ENCODE results near the gene DAAM1.

Gene DAAM1

GRCh38 chr14:59202031-59202430 lies 13.6 kb downstream of the DAAM1 start:
- Histone ChIP-seq H2BK12ac (ENCODE audit: low read length in 2 of 2) (no peak overlapping the region), H2BK15ac (ENCODE audit: low read depth, poor library complexity, severe bottlenecking) (no peak overlapping the region), H3K23ac (ENCODE audit: low read length in 2 of 2) (no peak overlapping the region), H3K4me3 (ENCODE audit: insufficient read depth in 1 of 2, low read depth in 1 of 2, low read length in 2 of 2) (no peak overlapping the region), H3K36me3 (ENCODE audit: control insufficient read depth in 1 of 2, insufficient read depth in 2 of 2, low read depth in 1 of 2, low read length in 2 of 2) (no peaks in the 10 kb centered on the region), H2AFZ (ENCODE audit: low read depth, low read length) (no peak overlapping the region), H4K8ac (ENCODE audit: low read length) (no peak overlapping the region), H3K14ac (ENCODE audit: low read length in 2 of 2) (no peak overlapping the region), H3K4me1 (ENCODE audit: control insufficient read depth, insufficient read depth, low read depth, low read length) (no peaks in the 10 kb centered on the region), H2BK5ac (ENCODE audit: low read depth, low read length, poor library complexity, severe bottlenecking) (no peak overlapping the region), H3K9me3 (ENCODE audit: control insufficient read depth, low read length) (no peaks in the 10 kb centered on the region), H3K4me2 (ENCODE audit: low read length, poor library complexity, severe bottlenecking) (no peak overlapping the region), H4K91ac (ENCODE audit: low read length) (no peak overlapping the region), H3K4ac (ENCODE audit: low read depth in 1 of 2, low read length in 2 of 2) (no peak overlapping the region), H2BK120ac (ENCODE audit: low read depth, low read length) (no peak overlapping the region), H3K27ac (ENCODE audit: low read length, poor library complexity, severe bottlenecking) (no peak overlapping the region), H3K79me1 (replicated peaks; ENCODE audit: low read length, poor library complexity, severe bottlenecking) (peaks cover 25% of the 10 kb centered on the region), H3K9ac (ENCODE audit: low read length) (no peak overlapping the region), H3K27me3 (ENCODE audit: control insufficient read depth in 1 of 2, insufficient read depth in 1 of 2, low read length in 2 of 2) (no peaks in the 10 kb centered on the region), H2AK5ac (ENCODE audit: low read length, severe bottlenecking) (no peak overlapping the region), H3K18ac (ENCODE audit: low read depth in 1 of 2, low read length in 2 of 2) (no peak overlapping the region)
- DNase-seq = no peak
- 86% methylated on average over 4 of the region's 4 CpGs for WGBS

GRCh38 chr14:59204305-59204704 lies 15.8 kb downstream of the DAAM1 start:
- no peak overlapping the region for H3K4ac ChIP-seq (ENCODE audit: low read depth in 1 of 2, low read length in 2 of 2)
- H2AK5ac ChIP-seq (ENCODE audit: low read length, severe bottlenecking) = no peak overlapping the region
- no peaks in the 10 kb centered on the region for H3K4me1 ChIP-seq (ENCODE audit: control insufficient read depth, insufficient read depth, low read depth, low read length)
- H2AFZ ChIP-seq (ENCODE audit: low read depth, low read length) = no peak overlapping the region
- H3K4me2 ChIP-seq (ENCODE audit: low read length, poor library complexity, severe bottlenecking) = no peak overlapping the region
- no peak overlapping the region for H3K27ac ChIP-seq (ENCODE audit: low read length, poor library complexity, severe bottlenecking)
- H3K9me3 ChIP-seq (ENCODE audit: control insufficient read depth, low read length) = no peaks in the 10 kb centered on the region
- no peak overlapping the region for H4K91ac ChIP-seq (ENCODE audit: low read length)
- no peak overlapping the region for H3K9ac ChIP-seq (ENCODE audit: low read length)
- no peak overlapping the region for H2BK5ac ChIP-seq (ENCODE audit: low read depth, low read length, poor library complexity, severe bottlenecking)
- peak overlapping the region in 1 of 2 experiments; percentile 16 for H3K18ac ChIP-seq (ENCODE audit: low read depth in 1 of 2, low read length in 2 of 2)
- 93% methylated on average over 1 of the region's 2 CpGs for WGBS
- H3K14ac ChIP-seq (ENCODE audit: low read length in 2 of 2) = no peak overlapping the region
- H3K23ac ChIP-seq (ENCODE audit: low read length in 2 of 2) = no peak overlapping the region
- DNase-seq = no peak
- peak overlapping the region in 1 of 2 experiments; percentile 42 for H2BK12ac ChIP-seq (ENCODE audit: low read length in 2 of 2)
- H2BK15ac ChIP-seq (ENCODE audit: low read depth, poor library complexity, severe bottlenecking) = no peak overlapping the region
- peaks cover 22% of the 10 kb centered on the region for H3K79me1 ChIP-seq (replicated peaks; ENCODE audit: low read length, poor library complexity, severe bottlenecking)
- H3K27me3 ChIP-seq (ENCODE audit: control insufficient read depth in 1 of 2, insufficient read depth in 1 of 2, low read length in 2 of 2) = no peaks in the 10 kb centered on the region
- H2BK120ac ChIP-seq (ENCODE audit: low read depth, low read length) = no peak overlapping the region
- H3K36me3 ChIP-seq (ENCODE audit: control insufficient read depth in 1 of 2, insufficient read depth in 2 of 2, low read depth in 1 of 2, low read length in 2 of 2) = no peaks in the 10 kb centered on the region
- no peak overlapping the region for H3K4me3 ChIP-seq (ENCODE audit: insufficient read depth in 1 of 2, low read depth in 1 of 2, low read length in 2 of 2)
- peak overlapping the region; percentile 49 for H4K8ac ChIP-seq (ENCODE audit: low read length)

- Histone ChIP-seq H3K36me3 (ENCODE audit: control insufficient read depth in 1 of 2, insufficient read depth in 2 of 2, low read depth in 1 of 2, low read length in 2 of 2) (no peaks in the 10 kb centered on the region), H3K4ac (ENCODE audit: low read depth in 1 of 2, low read length in 2 of 2) (no peak overlapping the region), H3K4me1 (ENCODE audit: control insufficient read depth, insufficient read depth, low read depth, low read length) (no peaks in the 10 kb centered on the region), H3K27ac (ENCODE audit: low read length, poor library complexity, severe bottlenecking) (no peak overlapping the region), H3K9ac (ENCODE audit: low read length) (no peak overlapping the region), H3K14ac (ENCODE audit: low read length in 2 of 2) (no peak overlapping the region), H3K4me2 (ENCODE audit: low read length, poor library complexity, severe bottlenecking) (no peak overlapping the region), H3K18ac (ENCODE audit: low read depth in 1 of 2, low read length in 2 of 2) (no peak overlapping the region), H3K9me3 (ENCODE audit: control insufficient read depth, low read length) (no peaks in the 10 kb centered on the region), H3K23ac (ENCODE audit: low read length in 2 of 2) (no peak overlapping the region), H2BK5ac (ENCODE audit: low read depth, low read length, poor library complexity, severe bottlenecking) (no peak overlapping the region), H2BK15ac (ENCODE audit: low read depth, poor library complexity, severe bottlenecking) (no peak overlapping the region), H2AFZ (ENCODE audit: low read depth, low read length) (no peak overlapping the region), H2AK5ac (ENCODE audit: low read length, severe bottlenecking) (no peak overlapping the region), H4K8ac (ENCODE audit: low read length) (no peak overlapping the region), H4K91ac (ENCODE audit: low read length) (no peak overlapping the region), H3K79me1 (replicated peaks; ENCODE audit: low read length, poor library complexity, severe bottlenecking) (peaks cover 23% of the 10 kb centered on the region), H2BK120ac (ENCODE audit: low read depth, low read length) (no peak overlapping the region), H3K27me3 (ENCODE audit: control insufficient read depth in 1 of 2, insufficient read depth in 1 of 2, low read length in 2 of 2) (no peaks in the 10 kb centered on the region), H2BK12ac (ENCODE audit: low read length in 2 of 2) (no peak overlapping the region), H3K4me3 (ENCODE audit: insufficient read depth in 1 of 2, low read depth in 1 of 2, low read length in 2 of 2) (no peak overlapping the region)
- no peak for DNase-seq
- WGBS = 50% methylated on average over 1 of the region's 2 CpGs
Observed at GRCh38 chr14:59206892-59207291, 18.4 kb downstream of the DAAM1 start.

- H2BK5ac ChIP-seq (ENCODE audit: low read depth, low read length, poor library complexity, severe bottlenecking) = no peak overlapping the region
- no peak overlapping the region for H2AK5ac ChIP-seq (ENCODE audit: low read length, severe bottlenecking)
- H3K9me3 ChIP-seq (ENCODE audit: control insufficient read depth, low read length) = no peaks in the 10 kb centered on the region
- H2AFZ ChIP-seq (ENCODE audit: low read depth, low read length) = no peak overlapping the region
- H3K4me1 ChIP-seq (ENCODE audit: control insufficient read depth, insufficient read depth, low read depth, low read length) = no peaks in the 10 kb centered on the region
- no peaks in the 10 kb centered on the region for H3K36me3 ChIP-seq (ENCODE audit: control insufficient read depth in 1 of 2, insufficient read depth in 2 of 2, low read depth in 1 of 2, low read length in 2 of 2)
- H3K79me1 ChIP-seq (replicated peaks; ENCODE audit: low read length, poor library complexity, severe bottlenecking) = peaks cover 21% of the 10 kb centered on the region
- H3K23ac ChIP-seq (ENCODE audit: low read length in 2 of 2) = no peak overlapping the region
- no peak overlapping the region for H2BK15ac ChIP-seq (ENCODE audit: low read depth, poor library complexity, severe bottlenecking)
- H3K4me3 ChIP-seq (ENCODE audit: insufficient read depth in 1 of 2, low read depth in 1 of 2, low read length in 2 of 2) = no peak overlapping the region
- H4K91ac ChIP-seq (ENCODE audit: low read length) = no peak overlapping the region
- WGBS = 76% methylated on average over 5 of the region's 5 CpGs
- H3K4me2 ChIP-seq (ENCODE audit: low read length, poor library complexity, severe bottlenecking) = no peak overlapping the region
- peak overlapping the region; percentile 19 for H3K9ac ChIP-seq (ENCODE audit: low read length)
- H4K8ac ChIP-seq (ENCODE audit: low read length) = no peak overlapping the region
- no peaks in the 10 kb centered on the region for H3K27me3 ChIP-seq (ENCODE audit: control insufficient read depth in 1 of 2, insufficient read depth in 1 of 2, low read length in 2 of 2)
- no peak overlapping the region for H2BK12ac ChIP-seq (ENCODE audit: low read length in 2 of 2)
- H3K14ac ChIP-seq (ENCODE audit: low read length in 2 of 2) = no peak overlapping the region
- DNase-seq = no peak
- H3K18ac ChIP-seq (ENCODE audit: low read depth in 1 of 2, low read length in 2 of 2) = no peak overlapping the region
- H3K27ac ChIP-seq (ENCODE audit: low read length, poor library complexity, severe bottlenecking) = no peak overlapping the region
- H2BK120ac ChIP-seq (ENCODE audit: low read depth, low read length) = no peak overlapping the region
- H3K4ac ChIP-seq (ENCODE audit: low read depth in 1 of 2, low read length in 2 of 2) = no peak overlapping the region
Observed at GRCh38 chr14:59207506-59207933, 19.1 kb downstream of the DAAM1 start.
